HepG2 (cell line): ENCODE measurements around the gene MBTPS1. TPM values are rescaled to one million over a fixed set of nuclear protein-coding genes. Genes with fewer than 3 reads are reported as not detected.

ENCODE experiments used
- CBX5 ChIP-seq: sonication (generic); formaldehyde crosslinking; IDR thresholded peaks from 2 replicates; pipeline ENCODE4 v1.4.0; 2020; ENCODE audit warnings: missing genetic modification reagents, borderline replicate concordance
- ELF3 ChIP-seq: IDR thresholded peaks from 2 replicates; pipeline ENCODE4 v1.6.1; 2016; ENCODE audit warnings: missing genetic modification reagents, missing compliant biosample characterization
- GATAD1 ChIP-seq: IDR thresholded peaks from 2 replicates; pipeline ENCODE4 v1.6.1; 2016; ENCODE audit warnings: missing genetic modification reagents, missing compliant biosample characterization
- HES4 ChIP-seq: sonication (generic); formaldehyde crosslinking; IDR thresholded peaks from 2 replicates; pipeline ENCODE4 v1.9.0; 2021; ENCODE audit warnings: mild to moderate bottlenecking, missing genetic modification reagents, borderline replicate concordance
- HNRNPLL ChIP-seq: fragments of 200-400 bp; formaldehyde crosslinking; IDR thresholded peaks from 2 replicates; pipeline ENCODE4 v1.6.1; 2017; ENCODE audit warnings: mild to moderate bottlenecking, low read depth, low read length; ENCODE audit not compliant: poor library complexity, severe bottlenecking
- KMT2B ChIP-seq: IDR thresholded peaks from 2 replicates; pipeline ENCODE4 v1.6.1; 2016; ENCODE audit warnings: missing genetic modification reagents, missing compliant biosample characterization
- MBNL3 ChIP-seq: fragments of 250-450 bp; sonication (Bioruptor Pico); conservative IDR thresholded peaks from 2 replicates; pipeline ENCODE4 v1.8.0; 2022; ENCODE audit warnings: mild to moderate bottlenecking, inconsistent platforms
- PLSCR1 ChIP-seq: sonication (generic); formaldehyde crosslinking; IDR thresholded peaks from 2 replicates; pipeline ENCODE4 v1.5.0; 2020; ENCODE audit warnings: missing genetic modification reagents, mild to moderate bottlenecking, borderline replicate concordance
- RXRA ChIP-seq: sonication (generic); formaldehyde crosslinking; IDR thresholded peaks from 2 replicates; pipeline ENCODE4 v1.5.1; 2020; ENCODE audit warnings: missing genetic modification reagents
- SRF ChIP-seq: IDR thresholded peaks from 2 replicates; pipeline ENCODE4 v1.6.1; 2011; ENCODE audit warnings: mild to moderate bottlenecking, low read depth, low read length, moderate library complexity
- TFDP1 ChIP-seq: IDR thresholded peaks from 2 replicates; pipeline ENCODE4 v1.6.1; 2016; ENCODE audit warnings: missing compliant biosample characterization, missing genetic modification reagents, borderline replicate concordance
- U2AF2 ChIP-seq: fragments of 200-400 bp; formaldehyde crosslinking; IDR thresholded peaks from 2 replicates; pipeline ENCODE4 v1.6.1; 2017; ENCODE audit warnings: low read depth, mild to moderate bottlenecking, low read length
- ZBTB43 ChIP-seq: sonication (generic); formaldehyde crosslinking; conservative IDR thresholded peaks from 2 replicates; pipeline ENCODE4 v1.4.0; 2020; ENCODE audit warnings: missing genetic modification reagents
- ZNF12 ChIP-seq: sonication (generic); formaldehyde crosslinking; IDR thresholded peaks from 2 replicates; pipeline ENCODE4 v1.5.0; 2020; ENCODE audit warnings: missing genetic modification reagents
- ZNF136 ChIP-seq: sonication (generic); formaldehyde crosslinking; IDR thresholded peaks from 2 replicates; pipeline ENCODE4 v1.8.1; 2022; ENCODE audit warnings: low read depth, mild to moderate bottlenecking, moderate library complexity, missing genetic modification reagents
- ZNF180 ChIP-seq: sonication (generic); formaldehyde crosslinking; IDR thresholded peaks from 2 replicates; pipeline ENCODE4 v1.4.0; 2020; ENCODE audit warnings: low read depth, missing genetic modification reagents, borderline replicate concordance
- ZNF432 ChIP-seq: sonication (generic); formaldehyde crosslinking; IDR thresholded peaks from 2 replicates; pipeline ENCODE4 v1.5.0; 2020; ENCODE audit warnings: missing genetic modification reagents, mild to moderate bottlenecking, borderline replicate concordance
- ZNF512 ChIP-seq: sonication (generic); formaldehyde crosslinking; IDR thresholded peaks from 2 replicates; pipeline ENCODE4 v1.4.0; 2020; ENCODE audit warnings: mild to moderate bottlenecking, missing genetic modification reagents
- ZNF547 ChIP-seq: sonication (generic); formaldehyde crosslinking; IDR thresholded peaks from 2 replicates; pipeline ENCODE4 v1.5.1; 2020; ENCODE audit warnings: mild to moderate bottlenecking, missing genetic modification reagents
- ZNF691 ChIP-seq: sonication (generic); formaldehyde crosslinking; IDR thresholded peaks from 2 replicates; pipeline ENCODE4 v1.4.0; 2020; ENCODE audit warnings: missing genetic modification reagents, low read depth, mild to moderate bottlenecking, borderline replicate concordance
- ZNF709 ChIP-seq: sonication (generic); formaldehyde crosslinking; IDR thresholded peaks from 2 replicates; pipeline ENCODE4 v1.5.0; 2020; ENCODE audit warnings: mild to moderate bottlenecking, missing genetic modification reagents
- ZNF790 ChIP-seq: sonication (generic); formaldehyde crosslinking; IDR thresholded peaks from 2 replicates; pipeline ENCODE4 v1.8.0; 2022; ENCODE audit warnings: missing genetic modification reagents, mild to moderate bottlenecking, borderline replicate concordance
- ZUFSP ChIP-seq: sonication (generic); formaldehyde crosslinking; IDR thresholded peaks from 2 replicates; pipeline ENCODE4 v1.9.0; 2021; ENCODE audit warnings: missing genetic modification reagents, mild to moderate bottlenecking, borderline replicate concordance
- polyA plus RNA-seq, 8 experiments: library from polyadenylated mRNA; depleted of rRNA in 3 of 8; stranded (reverse) in 7 of 8; unstranded in 1 of 8; fragments of >200 nt; fragmentation: Illumina TruSeq in 4 of 8; extraction: Trizol in 4 of 8; gene quantifications; 2 replicates each; pipeline versions ENCODE4 v1.2.1 to v1.2.3, GENCODE V29; 2011 to 2016; ENCODE audit warnings: low read depth in 4 of 8, missing spikeins in 1 of 8, mixed read lengths in 1 of 8; ENCODE audit not compliant: insufficient read depth in 1 of 8
- total RNA-seq, 5 experiments: library from RNA; depleted of rRNA; stranded (reverse); fragments of >200 nt; fragmentation: Illumina TruSeq; extraction: Trizol; gene quantifications; 2 replicates each; pipeline ENCODE4 v1.2.3, GENCODE V29; 2016; ENCODE audit warnings: low read depth in 1 of 5

MBTPS1 gene
- total and polyA plus RNA-seq, 2 of the 13 experiments (the other 11 are each of a cell fraction or from before 2014, with no cell fraction given), result 56.7 to 91.3 TPM

- TF ChIP-seq ZNF512, result no peak
- no peak for TF ChIP-seq SRF
- TF ChIP-seq ZNF691 (CRISPR knock-in tag), result 0 out of 2 replicates have a peak, but pooled peaks have one; percentile 44
- no peak for TF ChIP-seq RXRA (CRISPR knock-in tag)
- TF ChIP-seq HNRNPLL, result no peak
- no peak for TF ChIP-seq ZNF790 (CRISPR knock-in tag)
- TF ChIP-seq TFDP1, result peak; percentile 44; the same call in 1 of the 2 replicates
- TF ChIP-seq CBX5, result no peak
- TF ChIP-seq U2AF2, result no peak
- TF ChIP-seq ZNF432 (CRISPR knock-in tag), result no peak
- no peak for TF ChIP-seq ZNF136 (CRISPR knock-in tag)
- TF ChIP-seq GATAD1, result no peak
- TF ChIP-seq MBNL3 (CRISPR knock-in tag), result no peak
- no peak for TF ChIP-seq HES4 (CRISPR knock-in tag)
- no peak for TF ChIP-seq ZUFSP
- TF ChIP-seq ZNF547 (CRISPR knock-in tag), result peak; percentile 49; the same call in 1 of the 2 replicates
- TF ChIP-seq ZBTB43 (CRISPR knock-in tag), result no peak
- TF ChIP-seq ZNF709, result no peak
- TF ChIP-seq ZNF12 (CRISPR knock-in tag), result no peak
- TF ChIP-seq PLSCR1 (CRISPR knock-in tag), result no peak
- no peak for TF ChIP-seq ZNF180 (CRISPR knock-in tag)
- TF ChIP-seq KMT2B, result no peak
- no peak for TF ChIP-seq ELF3 (CRISPR knock-in tag)
Observed at GRCh38 chr16:84141143-84141670, 24.5 kb upstream of the MBTPS1 start (continued).
